ENCODE data around the gene FBXW10. TPM values are rescaled to one million over a fixed set of nuclear protein-coding genes. Genes with fewer than 3 reads are reported as not detected.
"Not testable (repeated sequence)": the region's sequence is repeated elsewhere in the genome, so short reads cannot be mapped to it uniquely, and the experiment has no call there.

Gene FBXW10
- total and polyA plus RNA-seq, 10 of the 15 experiments (the other 5 are each of a cell fraction or from before 2014, with no cell fraction given) = 0.01 to 0.11 TPM; not detected in 8

DNA sequence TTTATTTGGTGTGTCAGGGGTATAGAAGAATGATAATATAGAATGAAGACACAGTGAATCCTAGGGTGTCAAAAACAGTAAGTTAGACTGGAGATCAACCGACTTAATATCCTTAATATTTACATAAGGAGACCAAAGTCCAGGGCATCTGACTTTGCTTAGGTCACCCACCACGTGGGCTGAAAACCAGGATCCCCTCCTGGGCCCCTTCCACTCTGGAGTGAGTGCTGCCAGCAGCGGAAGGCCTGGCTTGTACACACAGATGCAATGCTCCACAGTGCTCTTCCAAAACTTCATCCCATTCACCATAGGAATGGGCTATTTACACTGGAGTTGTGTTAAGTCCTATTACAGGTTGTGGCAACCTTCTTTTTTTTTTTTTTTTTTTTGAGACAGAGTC, 2.7 kb downstream of the FBXW10 start:
- CTCF ChIA-PET; H3K4me1 ChIP-seq (ENCODE audit: control insufficient read depth, insufficient read depth, low read length); H3K9me3 ChIP-seq (replicated peaks; ENCODE audit: control insufficient read depth, insufficient read depth, low read length); BruUV-seq (replicated peaks); H3K9ac ChIP-seq (ENCODE audit: control insufficient read depth, insufficient read depth, low read length); H2AFZ ChIP-seq (ENCODE audit: control insufficient read depth, low read depth, low read length); FAIRE-seq; H3K4me2 ChIP-seq (ENCODE audit: control insufficient read depth, insufficient read depth); in situ Hi-C loops (cut with MboI); POLR2A ChIA-PET; SMC1A ChIA-PET (ENCODE audit: uncharacterized antibody, unreplicated experiment); H4K20me1 ChIP-seq (ENCODE audit: control insufficient read depth, insufficient read depth); H3K27ac ChIP-seq (ENCODE audit: control insufficient read depth, insufficient read depth); ATAC-seq; H3K79me2 ChIP-seq (ENCODE audit: control insufficient read depth, insufficient read depth, low read length); DNase-seq (ENCODE audit: low read depth, low spot score); intact Hi-C loops (cut with micrococcal nuclease; ENCODE audit: unreplicated experiment); H3K36me3 ChIP-seq (ENCODE audit: control insufficient read depth in 2 of 2, insufficient read depth in 2 of 2, low read length in 1 of 2); RAD21 ChIA-PET (ENCODE audit: unreplicated experiment); H3K27me3 ChIP-seq (replicated peaks in 1 of 2; ENCODE audit: control insufficient read depth in 2 of 2, insufficient read depth in 2 of 2, low read length in 1 of 2); H3K4me3 ChIP-seq: not testable (repeated sequence)
- 48% methylated on average over 3 of the region's 3 CpGs for WGBS (ENCODE audit: insufficient coverage, insufficient replicate concordance, low lambda C conversion rate, missing lambda C conversion rate)

DNA sequence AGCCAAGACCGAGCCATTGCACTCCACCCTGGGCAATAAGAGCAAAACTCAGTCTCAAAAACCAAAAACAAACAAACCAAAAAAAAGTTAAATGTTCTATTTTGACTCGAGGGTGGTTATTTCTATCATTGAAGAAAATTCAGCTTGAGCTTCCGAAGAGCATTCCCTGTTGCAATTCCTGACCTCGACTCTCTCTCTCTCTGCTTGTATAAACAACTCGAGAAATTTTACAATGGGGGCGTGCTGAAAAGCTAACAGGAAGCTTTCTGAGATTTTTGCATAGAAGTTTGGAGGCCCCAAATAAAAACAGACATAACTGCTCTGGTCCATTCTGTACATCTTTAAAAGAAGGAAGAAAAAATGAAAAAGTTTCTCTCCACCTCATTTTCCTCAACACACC, 3.6 kb downstream of the FBXW10 start:
- H4K20me1 ChIP-seq (ENCODE audit: control insufficient read depth, insufficient read depth); H3K4me2 ChIP-seq (ENCODE audit: control insufficient read depth, insufficient read depth); RAD21 ChIA-PET (ENCODE audit: unreplicated experiment); H3K27me3 ChIP-seq (replicated peaks in 1 of 2; ENCODE audit: control insufficient read depth in 2 of 2, insufficient read depth in 2 of 2, low read length in 1 of 2); H3K4me1 ChIP-seq (ENCODE audit: control insufficient read depth, insufficient read depth, low read length); ATAC-seq; H3K9ac ChIP-seq (ENCODE audit: control insufficient read depth, insufficient read depth, low read length); POLR2A ChIA-PET; H3K9me3 ChIP-seq (replicated peaks; ENCODE audit: control insufficient read depth, insufficient read depth, low read length); H2AFZ ChIP-seq (ENCODE audit: control insufficient read depth, low read depth, low read length); SMC1A ChIA-PET (ENCODE audit: uncharacterized antibody, unreplicated experiment); H3K79me2 ChIP-seq (ENCODE audit: control insufficient read depth, insufficient read depth, low read length); H3K27ac ChIP-seq (ENCODE audit: control insufficient read depth, insufficient read depth); H3K4me3 ChIP-seq; CTCF ChIA-PET; H3K36me3 ChIP-seq (ENCODE audit: control insufficient read depth in 2 of 2, insufficient read depth in 2 of 2, low read length in 1 of 2); in situ Hi-C loops (cut with MboI); DNase-seq (ENCODE audit: low read depth, low spot score); FAIRE-seq; intact Hi-C loops (cut with micrococcal nuclease; ENCODE audit: unreplicated experiment); BruUV-seq (replicated peaks): not testable (repeated sequence)
- 59% methylated on average over 6 of the region's 6 CpGs for WGBS (ENCODE audit: insufficient coverage, insufficient replicate concordance, low lambda C conversion rate, missing lambda C conversion rate)

DNA sequence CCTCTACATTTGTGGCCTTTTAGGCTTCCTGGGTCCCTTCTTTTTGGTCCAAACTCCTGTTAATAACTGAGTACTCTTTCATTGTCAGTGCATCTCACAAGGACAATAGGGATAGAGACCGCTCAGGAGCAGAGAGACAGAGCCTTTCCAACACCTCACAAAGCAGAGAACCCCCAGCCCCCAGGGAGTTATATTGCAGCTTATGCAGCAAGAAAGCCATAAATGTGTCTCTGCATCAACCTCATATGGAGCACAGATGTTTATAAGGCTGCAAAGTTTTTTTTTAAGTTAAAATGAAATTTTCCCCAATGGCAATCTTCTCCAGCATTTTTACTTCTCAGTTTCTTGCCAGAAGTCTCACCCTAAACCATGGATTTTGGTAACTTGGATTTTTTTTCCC, 6.4 kb downstream of the FBXW10 start:
- CTCF ChIA-PET; H3K9ac ChIP-seq (ENCODE audit: control insufficient read depth, insufficient read depth, low read length); H3K4me1 ChIP-seq (ENCODE audit: control insufficient read depth, insufficient read depth, low read length); in situ Hi-C loops (cut with MboI); DNase-seq (ENCODE audit: low read depth, low spot score); H3K27me3 ChIP-seq (replicated peaks in 1 of 2; ENCODE audit: control insufficient read depth in 2 of 2, insufficient read depth in 2 of 2, low read length in 1 of 2); H3K27ac ChIP-seq (ENCODE audit: control insufficient read depth, insufficient read depth); H3K4me2 ChIP-seq (ENCODE audit: control insufficient read depth, insufficient read depth); RAD21 ChIA-PET (ENCODE audit: unreplicated experiment); H2AFZ ChIP-seq (ENCODE audit: control insufficient read depth, low read depth, low read length); intact Hi-C loops (cut with micrococcal nuclease; ENCODE audit: unreplicated experiment); H4K20me1 ChIP-seq (ENCODE audit: control insufficient read depth, insufficient read depth); SMC1A ChIA-PET (ENCODE audit: uncharacterized antibody, unreplicated experiment); H3K36me3 ChIP-seq (ENCODE audit: control insufficient read depth in 2 of 2, insufficient read depth in 2 of 2, low read length in 1 of 2); H3K79me2 ChIP-seq (ENCODE audit: control insufficient read depth, insufficient read depth, low read length); POLR2A ChIA-PET; FAIRE-seq; H3K4me3 ChIP-seq; BruUV-seq (replicated peaks); ATAC-seq; H3K9me3 ChIP-seq (replicated peaks; ENCODE audit: control insufficient read depth, insufficient read depth, low read length): not testable (repeated sequence)
- 53% methylated on average over 1 of the region's 1 CpG for WGBS (ENCODE audit: insufficient coverage, insufficient replicate concordance, low lambda C conversion rate, missing lambda C conversion rate)

DNA sequence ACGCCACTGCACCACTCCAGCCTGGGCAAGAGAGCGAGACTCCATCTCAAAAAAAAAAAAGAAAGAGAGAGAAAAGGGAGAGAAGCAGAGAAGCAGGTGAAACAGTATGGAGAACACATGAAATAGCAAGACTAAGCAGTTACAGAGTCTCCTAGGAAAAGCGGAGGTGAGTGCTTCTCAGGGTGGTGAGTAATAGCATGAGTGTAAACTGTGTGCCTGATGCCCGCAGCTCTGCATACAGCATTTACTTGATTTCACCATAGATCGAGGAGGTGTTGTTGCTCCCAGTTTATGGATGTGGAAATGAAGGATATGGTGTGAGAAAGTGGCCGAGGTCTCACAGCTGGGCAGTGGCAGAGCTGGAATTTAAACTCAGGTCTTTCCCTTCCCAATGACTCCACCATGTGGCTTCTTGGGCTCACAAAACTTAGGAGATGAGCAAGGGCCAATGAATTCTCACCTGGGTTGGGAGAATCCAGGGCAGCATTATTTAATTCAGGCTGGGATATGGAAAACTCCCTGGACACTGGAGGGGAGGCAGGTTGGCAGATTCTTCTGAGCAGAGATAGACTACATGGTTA, 10.1 kb downstream of the FBXW10 start:
- H3K9me3 ChIP-seq (replicated peaks; ENCODE audit: control insufficient read depth, insufficient read depth, low read length); POLR2A ChIA-PET; H3K9ac ChIP-seq (ENCODE audit: control insufficient read depth, insufficient read depth, low read length); intact Hi-C loops (cut with micrococcal nuclease; ENCODE audit: unreplicated experiment); H3K4me2 ChIP-seq (ENCODE audit: control insufficient read depth, insufficient read depth); CTCF ChIA-PET; DNase-seq (ENCODE audit: low read depth, low spot score); H3K4me3 ChIP-seq; RAD21 ChIA-PET (ENCODE audit: unreplicated experiment); H2AFZ ChIP-seq (ENCODE audit: control insufficient read depth, low read depth, low read length); H3K27me3 ChIP-seq (replicated peaks in 1 of 2; ENCODE audit: control insufficient read depth in 2 of 2, insufficient read depth in 2 of 2, low read length in 1 of 2); H3K36me3 ChIP-seq (ENCODE audit: control insufficient read depth in 2 of 2, insufficient read depth in 2 of 2, low read length in 1 of 2); H3K27ac ChIP-seq (ENCODE audit: control insufficient read depth, insufficient read depth); BruUV-seq (replicated peaks); ATAC-seq; in situ Hi-C loops (cut with MboI); SMC1A ChIA-PET (ENCODE audit: uncharacterized antibody, unreplicated experiment); H3K79me2 ChIP-seq (ENCODE audit: control insufficient read depth, insufficient read depth, low read length); FAIRE-seq; H4K20me1 ChIP-seq (ENCODE audit: control insufficient read depth, insufficient read depth); H3K4me1 ChIP-seq (ENCODE audit: control insufficient read depth, insufficient read depth, low read length): not testable (repeated sequence)
- 61% methylated on average over 3 of the region's 6 CpGs for WGBS (ENCODE audit: insufficient coverage, insufficient replicate concordance, low lambda C conversion rate, missing lambda C conversion rate)

All from GM12878 (cell line).